Measurements from ENCODE around the gene ACLY. TPM values are rescaled to one million over a fixed set of nuclear protein-coding genes. Genes with fewer than 3 reads are reported as not detected.

The ACLY gene

Small RNAs within 50 kb of the gene (small RNA-seq; reads per million reads assigned to genes)
- gene AC125257.2 (ENCODE audit: insufficient read depth): not detected
